CD14-positive monocyte (primary cell): Measurements from ENCODE around the gene CFAP53. TPM values are rescaled to one million over a fixed set of nuclear protein-coding genes. Genes with fewer than 3 reads are reported as not detected.

Experiments used
- DNase-seq, 3 donors: peaks; one replicate each; pipeline ENCODE4 v3.0.0-alpha.2; 2011 to 2022
- H2AFZ ChIP-seq: 2 replicates; pipeline ENCODE4 v1.6.0; 2012; ENCODE audit warnings: mild to moderate bottlenecking, low read depth, low read length, inconsistent platforms; ENCODE audit not compliant: insufficient read depth, poor library complexity, severe bottlenecking
- H3K27ac ChIP-seq, 2 donors: 1 replicate in 1 of 2; 2 replicates in 1 of 2; pipeline ENCODE4 v1.5.1; 2012 to 2013; ENCODE audit warnings: low read length in 2 of 2, control low read depth in 1 of 2, inconsistent platforms in 1 of 2, low read depth in 1 of 2, mild to moderate bottlenecking in 1 of 2
- H3K27me3 ChIP-seq, 2 donors: one replicate each; pipeline versions ENCODE4 v1.6.0 to v1.6.1; 2011 to 2013; ENCODE audit warnings: low read length in 2 of 2; ENCODE audit not compliant: control insufficient read depth in 2 of 2, insufficient read depth in 2 of 2
- H3K36me3 ChIP-seq, 2 donors: replicated peaks in 1 of 2; 1 replicate in 1 of 2; 2 replicates in 1 of 2; pipeline versions ENCODE4 v1.5.1 to v1.6.1; 2012 to 2013; ENCODE audit warnings: low read length in 2 of 2, control low read depth in 1 of 2, inconsistent platforms in 1 of 2, mild to moderate bottlenecking in 1 of 2; ENCODE audit not compliant: insufficient read depth in 2 of 2, control insufficient read depth in 1 of 2
- H3K4me1 ChIP-seq, 2 donors: 1 replicate in 1 of 2; 2 replicates in 1 of 2; pipeline versions ENCODE4 v1.5.1 to v1.6.1; 2012 to 2013; ENCODE audit warnings: low read length in 2 of 2, control low read depth in 1 of 2, inconsistent platforms in 1 of 2, mild to moderate bottlenecking in 1 of 2, moderate library complexity in 1 of 2; ENCODE audit not compliant: insufficient read depth in 2 of 2, control insufficient read depth in 1 of 2
- H3K4me2 ChIP-seq: replicated peaks from 2 replicates; pipeline ENCODE3; 2012; ENCODE audit warnings: low read length, moderate library complexity, mild to moderate bottlenecking; ENCODE audit not compliant: poor library complexity, severe bottlenecking; ENCODE audit errors: extremely low read depth
- H3K4me3 ChIP-seq, 3 experiments: fragments of 200-600 bp in 1 of 3; sonication (generic) in 1 of 3; replicated peaks in 1 of 3; 1 replicate in 2 of 3; 2 replicates in 1 of 3; pipeline ENCODE4 v1.5.1; 2011 to 2013; ENCODE audit warnings: low read length in 3 of 3, mild to moderate bottlenecking in 3 of 3, control low read depth in 2 of 3, low read depth in 2 of 3, inconsistent platforms in 1 of 3, moderate library complexity in 1 of 3
- H3K79me2 ChIP-seq: 2 replicates; pipeline ENCODE4 v1.6.0; 2012; ENCODE audit warnings: mild to moderate bottlenecking, control low read depth, inconsistent platforms, low read length, moderate library complexity; ENCODE audit not compliant: insufficient read depth
- H3K9ac ChIP-seq: 2 replicates; pipeline ENCODE4 v1.6.0; 2017; ENCODE audit warnings: low read length, mild to moderate bottlenecking; ENCODE audit not compliant: insufficient read depth, poor library complexity, severe bottlenecking
- H3K9me3 ChIP-seq, 2 donors: replicated peaks in 1 of 2; 1 replicate in 1 of 2; 2 replicates in 1 of 2; pipeline versions ENCODE4 v1.5.1 to v1.6.1; 2012 to 2013; ENCODE audit warnings: low read length in 2 of 2, control low read depth in 1 of 2; ENCODE audit not compliant: control insufficient read depth in 1 of 2, insufficient read depth in 1 of 2
- H4K20me1 ChIP-seq: 2 replicates; pipeline ENCODE4 v1.6.0; 2012; ENCODE audit warnings: mild to moderate bottlenecking, low read length, control low read depth, moderate library complexity; ENCODE audit not compliant: insufficient read depth
- H3K27ac Mint-ChIP-seq, 7 donors: one replicate each; pipeline ENCODE4 v1.8.0; 2020; ENCODE audit warnings: mild to moderate bottlenecking in 7 of 7, mixed read lengths in 7 of 7, moderate library complexity in 6 of 7, inconsistent platforms in 2 of 7
- H3K27me3 Mint-ChIP-seq, 3 donors: one replicate each; pipeline ENCODE4 v1.8.0; 2021 to 2022; ENCODE audit warnings: low read depth in 3 of 3, mild to moderate bottlenecking in 3 of 3, mixed read lengths in 3 of 3, moderate library complexity in 3 of 3, inconsistent platforms in 1 of 3
- H3K36me3 Mint-ChIP-seq, 2 donors: one replicate each; pipeline ENCODE4 v1.8.0; 2020; ENCODE audit warnings: mixed read lengths in 2 of 2, inconsistent platforms in 1 of 2, mild to moderate bottlenecking in 1 of 2
- H3K4me1 Mint-ChIP-seq: one replicate; pipeline ENCODE4 v1.8.0; 2020; ENCODE audit warnings: mild to moderate bottlenecking, mixed read lengths
- H3K4me3 Mint-ChIP-seq, 2 donors: one replicate each; pipeline ENCODE4 v1.8.0; 2020; ENCODE audit warnings: mild to moderate bottlenecking in 2 of 2, mixed read lengths in 2 of 2, moderate library complexity in 1 of 2
- H3K9me3 Mint-ChIP-seq, 7 donors: one replicate each; pipeline ENCODE4 v1.8.0; 2020 to 2022; ENCODE audit warnings: mixed read lengths in 7 of 7, mild to moderate bottlenecking in 6 of 7, moderate library complexity in 6 of 7, inconsistent platforms in 2 of 7
- WGBS: methylation state at CpG from one replicate; pipeline ENCODE4 v1.1.5; 2013; ENCODE audit warnings: missing lambda C conversion rate; ENCODE audit not compliant: insufficient coverage; 5-methylcytosine and 5-hydroxymethylcytosine counted together
- intact Hi-C, 2 donors: fragments of 100-400 bp; cut with micrococcal nuclease; formaldehyde crosslinking; loops; one replicate each; pipeline versions ENCODE4 v1.15.0 to v1.15.1; 2023
- polyA minus RNA-seq: library from RNA; depleted of rRNA, polyadenylated mRNA; stranded (reverse); fragments of >200 nt; gene quantifications from 2 replicates; pipeline ENCODE4 v1.2.3, GENCODE V29; 2012
- polyA plus RNA-seq, 3 donors: library from polyadenylated mRNA; depleted of rRNA in 1 of 3; unstranded in 2 of 3; stranded (reverse) in 1 of 3; fragments of 300-500 nt in 2 of 3; fragments of >200 nt in 1 of 3; fragmentation: Illumina TruSeq in 2 of 3; gene quantifications; 1 replicate in 2 of 3; 2 replicates in 1 of 3; pipeline ENCODE4 v1.2.3, GENCODE V29; 2012 to 2021
- total RNA-seq, 12 experiments: library from RNA in 1 of 12; stranded (reverse) in 1 of 12; fragments of 120-200 nt in 1 of 12; gene quantifications; one replicate each; pipeline ENCODE4 v1.2.4 and lab custom pipeline; 2013 to 2026; ENCODE audit warnings: mixed read lengths in 6 of 12, inconsistent platforms in 1 of 12
- TF ChIP-seq, protein P1 (sequence below): fragments of 200-600 bp; IDR thresholded peaks from one replicate; pipeline ENCODE4 v1.8.0; 2022; ENCODE audit warnings: antibody characterized with exemption, mild to moderate bottlenecking

CFAP53 gene
- total RNA-seq (2013), result 0.15 TPM
- under 1 TPM in 2 of 3 donors, not detected in 1; 0.08 to 0.14 TPM for polyA plus RNA-seq
- not detected in 2 replicates for polyA minus RNA-seq
- total RNA-seq (lab: John Stamatoyannopoulos, UW), result 0 to 2.0 (median 0.46) reads per million in 11 experiments

GRCh38 chr18:50266248-50266704, at the start of gene CFAP53:
CFAP53 (minus strand) TSS chr18:50266495; CDS start chr18:50266404, 91 bp downstream.
- 0% methylated on average over 35 of the region's 37 CpGs for WGBS
- TF ChIP-seq, protein P1, sequence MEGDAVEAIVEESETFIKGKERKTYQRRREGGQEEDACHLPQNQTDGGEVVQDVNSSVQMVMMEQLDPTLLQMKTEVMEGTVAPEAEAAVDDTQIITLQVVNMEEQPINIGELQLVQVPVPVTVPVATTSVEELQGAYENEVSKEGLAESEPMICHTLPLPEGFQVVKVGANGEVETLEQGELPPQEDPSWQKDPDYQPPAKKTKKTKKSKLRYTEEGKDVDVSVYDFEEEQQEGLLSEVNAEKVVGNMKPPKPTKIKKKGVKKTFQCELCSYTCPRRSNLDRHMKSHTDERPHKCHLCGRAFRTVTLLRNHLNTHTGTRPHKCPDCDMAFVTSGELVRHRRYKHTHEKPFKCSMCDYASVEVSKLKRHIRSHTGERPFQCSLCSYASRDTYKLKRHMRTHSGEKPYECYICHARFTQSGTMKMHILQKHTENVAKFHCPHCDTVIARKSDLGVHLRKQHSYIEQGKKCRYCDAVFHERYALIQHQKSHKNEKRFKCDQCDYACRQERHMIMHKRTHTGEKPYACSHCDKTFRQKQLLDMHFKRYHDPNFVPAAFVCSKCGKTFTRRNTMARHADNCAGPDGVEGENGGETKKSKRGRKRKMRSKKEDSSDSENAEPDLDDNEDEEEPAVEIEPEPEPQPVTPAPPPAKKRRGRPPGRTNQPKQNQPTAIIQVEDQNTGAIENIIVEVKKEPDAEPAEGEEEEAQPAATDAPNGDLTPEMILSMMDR, result no peak
- Mint-ChIP-seq H3K27ac (peak within 1 kb of the TSS in 6 of 7 donors; percentile 50 to 84 (median 80)), H3K27me3 (peaks cover 1 to 10% (median 7%) of the 10 kb centered on the region in 3 donors), H3K4me1 (peaks cover 23% of the 10 kb centered on the region), H3K4me3 (peak within 1 kb of the TSS; percentile 85 to 94), H3K9me3 (no peaks in the 10 kb centered on the region), H3K36me3 (peaks cover 20 to 21% of the 10 kb centered on the region in 2 donors)
- H3K27me3 ChIP-seq, result peaks cover 0 to 2% of the 10 kb centered on the region in 2 donors
- H3K27ac ChIP-seq, result peak within 1 kb of the TSS in 1 of 2 donors; percentile 59
- intact Hi-C loops, result loop anchor here in 1 of 2 donors (5.0 kb wide), 3 partner anchors 41 to 111 kb away; partner anchors contain the start of gene SKA1
- H3K4me3 ChIP-seq, result peak within 1 kb of the TSS; percentile 65 to 92 (median 73)
- H3K4me2 ChIP-seq, result peak within 1 kb of the TSS; percentile 83
- H3K9me3 ChIP-seq, result no peaks in the 10 kb centered on the region
- no peaks in the 10 kb centered on the region for H3K79me2 ChIP-seq
- peak; percentile 82 to 90 (median 87) for DNase-seq
- peak within 1 kb of the TSS; percentile 33 for H3K9ac ChIP-seq
- peaks cover 18 to 29% of the 10 kb centered on the region in 2 donors for H3K4me1 ChIP-seq
- peaks cover 22 to 25% of the 10 kb centered on the region in 2 donors for H3K36me3 ChIP-seq
- peak within 1 kb of the TSS; percentile 91 for H2AFZ ChIP-seq
- H4K20me1 ChIP-seq, result no peaks in the 10 kb centered on the region

DNA sequence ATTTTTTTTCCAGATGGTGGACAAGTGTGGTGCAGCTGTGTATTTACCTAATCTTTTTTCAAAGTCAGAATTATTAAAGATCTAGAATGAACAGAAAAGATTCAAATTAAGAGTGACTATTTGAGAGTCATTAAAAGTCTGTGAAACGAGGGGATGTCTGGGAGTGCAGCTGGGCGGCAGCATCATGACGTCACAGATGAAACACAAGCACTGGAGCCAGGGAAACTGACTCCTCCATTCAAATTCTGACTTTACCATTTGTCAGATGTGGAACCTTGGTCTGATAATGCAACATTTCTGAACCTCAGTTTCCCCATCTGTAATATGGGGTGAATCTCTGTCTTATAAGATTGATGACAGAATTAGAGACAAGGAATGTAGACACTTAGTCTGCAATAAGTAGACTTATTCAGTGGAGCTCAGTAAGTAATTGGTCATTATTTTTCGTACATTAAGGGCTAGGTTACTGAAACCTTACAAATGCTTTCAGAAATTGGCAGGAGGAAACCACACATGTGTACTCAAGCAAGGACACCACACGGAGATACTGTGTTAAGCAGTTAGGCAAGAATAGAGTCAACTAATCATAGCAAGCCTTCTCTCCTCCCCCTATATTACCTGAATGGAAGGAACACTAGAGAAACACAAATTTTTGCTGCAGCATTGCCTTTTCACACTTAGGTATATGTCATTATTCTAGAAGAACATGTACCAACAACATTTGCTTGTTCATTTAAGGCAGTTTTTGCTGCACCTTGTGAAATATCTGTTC, 49.0 kb upstream of the CFAP53 start:
- WGBS, result 80% methylated on average over 1 of the region's 5 CpGs
- TF ChIP-seq, protein P1, result no peak
- Histone ChIP-seq H2AFZ (no peak overlapping the region), H3K4me2 (no peak overlapping the region), H3K4me3 (no peak overlapping the region), H3K79me2 (no peaks in the 10 kb centered on the region), H3K9me3 (no peaks in the 10 kb centered on the region), H3K9ac (no peak overlapping the region), H3K36me3 (no peaks in the 10 kb centered on the region), H4K20me1 (no peaks in the 10 kb centered on the region), H3K4me1 (peaks cover 5 to 8% of the 10 kb centered on the region in 2 donors), H3K27me3 (peaks cover 10 to 13% of the 10 kb centered on the region in 2 donors), H3K27ac (no peak overlapping the region)
- Mint-ChIP-seq H3K9me3 (peaks cover 0 to 4% (median 0%) of the 10 kb centered on the region in 7 donors), H3K4me1 (peaks cover 7% of the 10 kb centered on the region), H3K36me3 (no peaks in the 10 kb centered on the region), H3K4me3 (no peak overlapping the region), H3K27ac (no peak overlapping the region), H3K27me3 (peaks cover 18 to 26% (median 19%) of the 10 kb centered on the region in 3 donors)
- no peak for DNase-seq
- intact Hi-C loops, result no loop called here
